GDM1 (cell line): ENCODE measurements around the gene ASL.
"Not testable (repeated sequence)": the region's sequence is repeated elsewhere in the genome, so short reads cannot be mapped to it uniquely, and the experiment has no call there.

Experiments
- DNase-seq: peaks from one replicate; lab custom pipeline; 2025; lab: John Stamatoyannopoulos, UW

The ASL gene

DNA sequence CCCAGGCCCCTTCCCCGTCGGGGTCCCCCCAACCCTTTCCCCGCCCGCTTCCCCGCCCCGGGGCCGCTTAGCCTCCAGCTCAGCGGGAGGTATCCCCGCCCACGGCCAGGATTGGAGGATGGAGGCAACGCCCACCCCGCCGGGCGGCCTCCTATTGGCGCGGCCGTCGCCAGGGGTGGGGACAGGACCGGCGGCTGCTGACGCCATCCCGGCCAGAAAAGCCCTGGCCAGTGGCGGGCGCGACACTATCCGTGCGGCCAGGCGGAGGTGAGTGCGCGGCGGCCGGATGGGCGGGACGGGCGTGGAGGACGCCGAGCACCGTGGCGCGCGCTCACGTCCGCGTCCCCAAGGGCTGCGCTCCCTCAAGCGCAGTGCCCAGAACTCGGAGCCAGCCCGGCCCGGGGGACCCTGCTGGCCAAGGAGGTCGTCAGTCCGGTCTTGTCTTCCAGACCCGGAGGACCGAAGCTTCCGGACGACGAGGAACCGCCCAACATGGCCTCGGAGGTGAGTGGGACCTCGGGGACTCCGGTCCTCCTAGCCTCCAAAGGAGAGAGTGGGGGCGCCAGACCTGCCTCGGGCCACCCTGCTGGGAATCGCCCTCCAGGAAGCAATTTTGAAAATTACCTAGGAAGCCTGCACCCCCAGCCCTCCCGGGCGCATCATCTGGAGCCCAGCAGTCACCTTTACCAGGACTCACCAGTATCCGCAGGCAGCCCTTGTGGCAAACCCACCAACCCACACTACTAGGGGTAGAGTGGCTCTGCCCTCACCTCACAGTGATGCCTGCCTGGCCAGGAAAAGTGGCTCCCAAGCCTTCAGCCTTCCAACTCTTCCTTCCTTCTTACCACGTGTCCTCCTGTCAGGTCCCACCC lies at the start of gene ASL:
ASL (plus strand) TSS at position 230 of the 872 bp plus-strand sequence; CDS start at position 493, 263 bp downstream.
- peak; percentile 81 for DNase-seq

DNA sequence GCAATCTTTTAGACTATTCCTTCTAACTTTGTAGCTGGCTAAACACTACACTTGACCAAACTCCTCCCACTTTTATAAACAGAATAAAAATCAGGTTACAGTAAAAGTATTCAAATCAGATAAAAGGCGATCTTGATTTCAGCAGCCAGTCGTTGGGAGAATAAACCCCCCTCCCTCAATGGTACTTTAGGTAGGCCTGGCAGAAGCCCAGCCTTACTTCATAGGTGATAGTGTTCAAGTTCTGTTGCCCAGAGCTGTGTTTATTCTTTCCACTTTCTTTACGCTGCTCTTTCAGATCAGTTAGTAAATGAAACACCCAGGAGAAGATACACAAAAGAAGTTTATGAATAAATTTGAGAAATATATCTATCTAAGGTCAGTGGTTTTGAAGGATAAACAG lies 47.3 kb upstream of the ASL start:
- DNase-seq = not testable (repeated sequence)

DNA sequence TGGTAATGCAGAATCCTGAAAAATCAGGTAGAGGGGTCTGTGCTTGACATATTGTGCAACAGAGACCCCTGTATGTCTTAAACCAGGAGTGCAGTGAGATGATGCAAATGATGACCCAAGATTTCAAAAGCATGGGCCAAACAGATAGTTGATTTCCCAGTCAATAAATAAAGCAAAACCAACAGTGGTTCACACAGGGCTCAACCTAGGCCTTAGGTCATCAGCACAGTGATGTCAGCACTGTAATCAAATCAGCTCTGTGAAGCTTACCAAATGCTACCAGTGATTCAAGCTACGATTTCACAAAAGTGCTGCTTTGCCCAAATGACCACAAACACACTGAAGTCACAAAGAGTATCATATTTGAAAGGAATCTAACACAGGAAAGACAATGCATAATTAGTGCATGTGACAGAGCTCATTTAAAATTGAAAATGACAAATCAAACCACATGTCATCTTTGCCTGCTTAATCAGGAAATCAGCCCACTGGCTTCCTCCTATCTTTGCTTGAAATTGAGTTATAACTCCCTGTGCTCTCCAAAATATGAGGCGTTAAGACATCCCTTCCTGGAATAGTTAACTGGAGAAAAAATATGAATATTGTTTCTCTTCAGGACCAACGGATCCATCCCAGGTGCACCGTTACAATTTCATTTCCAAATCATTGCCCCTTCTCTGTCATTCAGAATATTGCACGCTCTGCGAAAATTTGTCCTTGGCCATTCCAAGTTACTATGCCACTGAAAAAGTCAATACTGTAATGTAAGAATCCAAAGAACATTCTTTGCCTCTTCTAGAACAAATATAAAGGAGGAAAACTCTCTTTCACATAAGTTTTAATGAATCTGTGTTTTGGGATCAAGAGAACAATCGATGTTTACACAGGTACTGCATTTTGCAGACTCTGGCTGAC lies 41.9 kb upstream of the ASL start:
- no peak for DNase-seq

DNA sequence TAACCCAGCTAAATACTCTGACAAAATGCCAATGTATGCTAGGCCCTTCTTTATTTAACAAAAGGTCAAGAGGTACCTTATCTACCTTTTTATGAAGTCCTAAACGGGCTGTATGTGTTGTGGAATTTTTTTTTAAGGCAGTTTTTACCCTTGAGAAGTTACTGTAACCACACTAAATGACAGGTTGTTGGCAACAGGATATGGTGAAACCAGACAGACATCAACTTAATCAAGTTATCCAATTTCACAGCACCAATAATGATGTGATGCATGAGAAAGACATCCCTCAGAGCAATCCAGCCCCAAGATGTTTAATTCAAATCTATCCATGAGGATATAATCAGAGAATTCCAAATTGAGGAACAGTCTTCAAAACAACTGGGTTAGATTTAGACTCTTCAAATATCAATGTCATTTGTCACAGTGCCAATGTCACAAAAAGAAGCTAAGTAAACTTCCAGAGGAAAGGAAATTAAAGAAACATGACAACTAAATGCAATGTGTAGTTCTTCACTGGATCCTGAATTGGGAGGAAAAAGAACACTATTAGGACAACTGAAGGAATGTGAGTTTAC lies 41.1 kb upstream of the ASL start:
- DNase-seq = not testable (repeated sequence)

DNA sequence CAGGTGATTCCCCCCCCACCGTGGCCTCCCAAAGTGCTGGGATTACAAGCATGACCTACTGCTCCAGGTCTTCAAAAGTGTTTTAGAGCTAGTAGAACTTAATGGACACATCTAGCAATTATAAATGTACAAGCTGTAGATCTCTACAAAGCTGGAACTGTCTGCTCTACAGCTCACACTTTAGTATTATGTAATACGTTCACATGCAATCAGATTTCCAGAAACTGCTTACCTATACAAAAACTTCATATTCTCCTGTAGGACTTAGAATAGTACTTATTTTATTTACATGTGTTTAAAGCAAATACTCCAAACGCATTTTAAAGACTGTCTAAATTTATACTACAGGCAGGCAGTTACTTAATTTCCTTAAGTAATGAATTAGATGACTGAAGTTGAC lies 39.2 kb upstream of the ASL start:
- DNase-seq = no peak

DNA sequence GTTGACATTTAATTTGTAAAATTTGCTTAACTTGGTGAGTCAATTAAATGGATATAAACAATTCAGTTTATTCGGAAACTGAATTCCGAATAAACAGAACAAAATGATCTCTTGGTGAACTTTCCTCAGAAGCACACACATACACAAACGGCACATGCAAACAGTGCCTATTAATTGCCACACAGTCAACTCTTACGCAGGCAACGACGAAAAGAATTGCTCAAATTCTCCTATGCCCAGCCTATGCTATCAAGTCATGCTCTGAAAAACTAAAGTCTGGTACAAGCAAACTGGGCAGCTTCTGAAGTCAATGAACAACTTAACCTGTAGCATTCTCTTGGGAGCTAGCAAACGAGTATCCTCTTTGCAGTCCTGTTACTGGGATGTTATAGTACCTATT lies 38.8 kb upstream of the ASL start:
- DNase-seq = no peak

DNA sequence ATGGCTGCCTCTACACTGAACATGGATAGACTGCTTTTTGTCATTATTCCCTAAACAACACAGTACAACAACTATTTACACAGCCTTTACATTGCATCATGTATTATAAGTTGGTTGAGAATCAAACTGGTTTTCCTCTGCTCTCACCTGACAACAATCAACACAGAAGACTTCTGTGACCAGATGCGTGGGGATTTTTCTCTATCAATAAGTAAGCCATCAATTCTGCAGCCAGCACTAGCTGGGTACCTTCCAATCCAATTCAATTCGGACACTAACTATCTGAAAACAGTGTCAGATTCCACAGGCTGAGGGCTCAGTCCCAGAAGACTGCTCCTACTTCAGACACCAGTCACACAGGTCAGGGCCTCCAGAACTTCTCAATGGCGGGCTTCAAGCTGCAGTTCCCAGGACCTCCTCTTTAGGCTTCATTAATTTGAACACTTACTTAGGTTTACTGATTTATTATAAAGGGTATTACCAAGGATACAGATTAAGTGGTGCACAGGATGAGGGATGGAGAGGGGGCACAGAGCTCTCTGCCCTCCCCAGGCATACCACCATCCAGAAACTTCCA lies 36.4 kb upstream of the ASL start:
- no peak for DNase-seq

DNA sequence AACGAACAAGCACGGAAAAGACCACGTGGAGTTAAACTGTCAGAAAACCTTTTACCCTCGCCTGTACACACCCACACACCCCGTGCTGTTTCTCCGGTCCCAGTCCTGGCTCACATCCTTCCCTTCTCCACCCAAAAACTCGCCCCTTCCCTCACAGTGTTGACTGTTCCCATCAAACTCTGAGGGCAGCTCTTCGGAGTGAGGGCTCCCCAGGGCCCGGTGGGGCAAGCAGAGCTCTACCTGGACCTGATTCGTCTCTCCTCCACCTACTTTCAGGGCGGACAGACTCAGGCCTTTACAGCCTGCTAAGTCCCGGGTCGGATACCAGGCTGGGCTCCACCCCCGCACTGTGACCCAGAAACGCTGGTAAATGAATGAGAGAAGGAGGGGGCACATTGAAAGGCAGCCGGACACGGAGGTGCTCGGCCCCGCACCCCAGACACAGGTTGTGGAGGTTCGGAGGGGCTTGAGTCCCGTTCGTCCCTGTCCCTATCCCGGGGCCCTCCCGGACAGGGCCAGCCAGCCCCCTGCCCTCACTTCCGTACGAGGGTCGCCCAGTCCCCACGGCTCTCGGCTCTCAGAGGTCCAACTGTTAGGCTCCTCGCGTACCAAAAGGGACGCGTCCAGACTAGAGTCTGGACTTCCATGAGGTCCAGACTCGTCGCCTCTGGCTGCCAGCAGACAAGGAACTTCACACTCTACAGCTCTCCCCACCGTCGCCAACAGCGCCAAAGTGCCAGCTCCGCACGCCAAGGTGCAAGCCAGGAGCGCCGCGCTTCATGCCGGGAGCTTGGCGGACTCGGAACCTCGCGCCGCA lies 31.7 kb upstream of the ASL start:
- DNase-seq = no peak

DNA sequence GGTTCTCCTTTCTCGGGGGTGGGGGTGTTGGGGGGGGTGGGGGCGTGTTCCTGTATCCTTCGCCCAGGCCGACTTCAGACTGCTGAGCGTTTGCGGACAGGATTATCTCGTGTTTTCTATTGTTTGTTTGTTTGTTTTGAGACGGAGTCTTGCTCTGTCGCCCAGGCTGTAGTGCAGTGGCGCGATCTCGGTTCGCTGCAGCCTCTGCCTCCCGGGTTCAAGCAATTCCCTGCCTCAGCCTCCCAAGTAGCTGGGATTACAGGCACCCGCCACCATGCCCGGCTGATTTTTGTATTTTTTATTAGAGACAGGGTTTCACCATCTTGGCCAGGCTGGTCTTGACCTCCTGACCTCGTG lies 31.1 kb upstream of the ASL start:
- not testable (repeated sequence) for DNase-seq

DNA sequence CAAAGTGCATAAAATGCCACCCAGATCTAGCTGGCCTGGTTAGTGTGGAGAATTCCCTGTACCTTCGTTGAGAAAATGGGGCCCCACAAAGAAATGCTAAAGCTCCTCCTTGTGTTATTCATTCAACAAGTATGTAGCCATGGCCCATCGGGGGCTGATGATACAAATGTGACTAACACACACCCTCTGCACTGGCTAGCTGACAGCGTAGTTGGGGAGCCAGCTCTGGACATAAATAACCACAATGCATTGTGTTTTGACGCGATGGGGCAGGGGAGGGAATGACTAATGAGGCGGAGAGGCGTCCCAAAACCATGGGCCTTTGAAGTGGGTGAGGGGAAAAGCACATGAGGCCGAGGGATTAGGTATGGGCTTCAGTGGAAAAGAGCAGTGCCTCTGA lies 28.2 kb upstream of the ASL start:
- no peak for DNase-seq

DNA sequence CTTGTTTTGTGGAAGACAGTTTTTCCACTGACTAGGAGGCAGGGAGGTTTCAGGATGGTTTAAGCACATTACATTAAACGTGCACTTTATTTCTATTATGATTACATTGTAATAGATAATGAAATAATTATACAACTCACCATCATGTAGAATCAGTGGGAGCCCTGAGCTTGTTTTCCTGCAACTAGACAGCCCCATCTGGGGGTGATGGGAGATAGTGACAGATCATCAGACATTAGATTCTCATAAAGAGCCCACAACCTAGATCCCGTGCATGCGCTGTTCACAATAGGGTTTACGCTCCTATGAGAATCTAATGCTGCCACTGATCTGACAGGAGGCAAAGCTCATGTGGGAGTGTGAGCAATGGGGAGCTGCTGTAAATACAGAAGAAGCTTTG lies 25.7 kb upstream of the ASL start:
- DNase-seq = not testable (repeated sequence)

DNA sequence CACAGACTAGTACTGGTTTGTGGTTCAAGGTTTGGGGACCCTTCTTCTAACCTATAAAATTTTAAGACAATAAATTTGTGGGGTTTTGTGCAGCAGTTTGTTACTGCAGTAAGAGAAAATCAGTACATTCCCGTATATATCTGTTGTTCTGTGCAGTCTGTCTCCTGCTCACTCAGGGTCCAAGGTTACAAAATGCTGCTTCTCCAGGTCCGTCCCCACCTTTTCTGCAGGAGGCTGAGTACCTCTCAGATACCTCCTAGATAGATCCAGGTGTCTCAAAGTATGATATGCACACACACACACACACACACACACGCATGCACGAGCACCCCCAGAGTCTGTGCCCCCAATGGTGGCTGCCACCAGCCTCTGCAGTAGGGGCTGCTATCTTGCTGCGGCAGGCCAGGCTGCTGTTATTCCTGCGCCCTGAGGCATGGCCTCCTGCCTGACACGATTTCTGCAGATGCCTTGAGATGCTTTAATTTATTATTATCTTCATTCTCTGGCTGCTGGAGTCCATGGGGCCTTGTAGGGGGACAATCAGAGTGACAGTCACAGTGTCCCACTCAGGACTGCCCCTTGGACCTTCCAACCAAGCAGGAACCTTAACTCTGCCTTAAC lies 25.2 kb upstream of the ASL start:
- DNase-seq = no peak

DNA sequence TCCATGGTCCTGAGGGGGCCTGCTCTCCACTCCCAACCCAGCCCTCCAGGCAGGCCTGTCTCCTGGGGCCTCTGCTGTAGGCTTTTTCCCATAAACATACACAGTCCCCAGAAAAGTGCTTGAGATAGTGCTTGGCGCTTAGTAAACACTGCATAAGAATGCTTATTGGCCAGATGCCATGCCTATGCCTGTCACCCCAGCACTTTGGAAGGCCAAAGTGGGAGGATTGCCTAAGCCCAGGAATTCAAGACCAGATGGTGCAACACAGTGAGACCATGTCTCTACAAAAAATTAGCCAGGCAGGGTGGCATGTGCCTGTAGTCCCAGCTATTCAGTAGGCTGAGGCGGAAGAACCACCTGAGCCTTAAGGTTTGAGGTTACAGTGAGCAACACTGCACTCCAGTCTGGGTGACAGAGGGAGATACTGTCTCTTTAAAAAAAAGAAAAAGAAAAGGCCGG lies 24.6 kb upstream of the ASL start:
- no peak for DNase-seq

DNA sequence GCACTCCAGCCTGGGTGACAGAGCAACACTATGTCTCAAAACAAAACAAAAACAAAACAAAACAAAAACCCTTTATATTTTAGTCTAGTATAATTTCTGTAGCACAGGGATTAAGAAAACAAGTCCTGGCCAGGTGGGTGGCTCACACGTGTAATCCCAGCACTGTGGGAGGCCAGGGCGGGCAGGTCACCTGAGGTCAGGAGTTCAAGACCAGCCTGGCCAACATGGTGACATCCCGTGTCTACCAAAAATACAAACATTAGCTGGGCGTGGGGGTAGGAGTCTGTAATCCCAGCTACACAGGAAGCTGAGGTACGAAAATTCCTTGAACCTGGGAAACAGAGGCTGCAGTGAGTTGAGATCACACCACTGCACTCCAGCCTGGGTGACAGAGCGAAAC lies 23.2 kb upstream of the ASL start:
- DNase-seq = no peak

DNA sequence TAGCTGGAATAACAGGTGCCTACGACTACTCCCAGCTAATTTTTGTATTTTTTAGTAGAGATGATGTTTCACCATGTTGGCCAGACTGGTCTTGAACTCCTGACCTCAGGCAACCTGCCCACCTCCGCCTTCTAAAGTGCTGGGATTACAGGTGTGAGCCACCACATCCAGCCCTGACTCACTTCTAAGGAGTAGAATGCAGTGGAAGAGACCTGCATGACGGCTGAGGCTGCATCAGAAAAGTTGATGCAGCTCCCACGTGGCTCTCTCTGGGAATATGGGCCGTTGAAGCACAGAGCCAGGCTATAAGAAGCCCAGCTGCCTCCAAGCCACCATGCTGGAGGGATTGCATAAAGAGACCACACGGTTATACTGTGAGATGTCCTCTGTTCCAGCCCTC lies 21.6 kb upstream of the ASL start:
- DNase-seq = no peak

DNA sequence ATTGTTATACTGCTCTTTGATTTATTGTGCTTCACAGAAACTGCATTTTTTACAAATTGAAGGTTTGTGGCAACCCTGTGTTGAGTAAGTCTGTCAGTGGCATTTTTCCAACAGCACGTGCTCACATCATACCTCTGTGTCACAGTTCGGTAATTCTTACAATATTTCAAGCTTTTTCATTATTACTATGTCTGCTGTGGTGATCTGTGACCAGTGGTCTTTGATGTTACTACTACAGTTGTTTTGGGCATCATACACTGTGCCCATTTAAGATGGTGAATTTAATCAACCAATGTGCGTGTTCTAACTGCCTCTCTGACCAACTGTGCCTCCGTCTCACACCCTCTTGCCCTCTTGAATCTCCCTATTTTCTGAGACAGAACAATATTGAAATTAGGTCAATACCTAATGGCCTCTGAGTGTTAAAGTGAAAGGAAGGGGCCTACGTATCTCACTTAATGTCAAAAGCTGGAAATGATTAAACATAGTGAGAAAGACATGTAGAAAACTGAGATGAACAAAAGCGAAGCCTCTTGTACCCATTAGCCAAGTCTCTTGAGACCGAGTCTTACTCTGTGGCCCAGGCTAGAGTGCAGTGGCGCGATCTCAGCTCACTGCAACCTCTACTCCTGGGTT lies 20.2 kb upstream of the ASL start:
- no peak for DNase-seq

DNA sequence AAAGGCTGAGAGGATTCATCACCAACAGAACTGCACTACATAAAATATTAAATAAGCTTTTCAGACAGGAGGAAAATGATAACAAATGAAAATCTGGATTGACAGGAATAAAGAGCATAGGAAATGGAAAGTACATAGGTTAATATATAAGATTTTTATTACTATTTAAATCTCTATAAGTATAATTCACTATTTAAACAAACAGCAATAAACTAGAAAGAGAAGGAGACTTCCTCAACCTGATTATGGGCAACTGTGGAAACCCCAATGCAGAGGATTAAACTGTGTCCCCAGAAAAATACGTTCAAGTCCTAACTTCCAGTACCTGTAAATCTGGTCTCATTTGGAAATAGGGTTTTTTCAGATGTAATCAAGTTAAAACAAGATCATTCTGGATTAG lies 14.8 kb upstream of the ASL start:
- no peak for DNase-seq

DNA sequence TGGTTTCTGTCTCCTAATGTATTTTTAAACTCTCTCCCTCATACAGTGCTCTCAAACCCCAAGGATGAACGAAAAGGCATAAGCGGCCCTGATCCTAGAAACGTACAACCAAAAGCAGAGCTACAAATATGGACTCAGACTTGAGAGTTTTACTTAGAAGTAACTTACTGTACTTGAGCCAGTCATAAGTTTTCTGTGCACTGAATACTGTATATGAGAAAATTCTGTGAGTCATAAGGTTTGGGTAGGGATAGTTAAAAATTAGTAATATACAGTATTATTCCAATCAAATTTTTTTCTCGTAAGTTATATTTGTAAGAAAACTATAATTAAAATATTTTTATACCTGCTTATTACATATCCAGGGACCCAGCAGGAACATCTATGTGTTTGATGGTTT lies 5.9 kb upstream of the ASL start:
- no peak for DNase-seq

DNA sequence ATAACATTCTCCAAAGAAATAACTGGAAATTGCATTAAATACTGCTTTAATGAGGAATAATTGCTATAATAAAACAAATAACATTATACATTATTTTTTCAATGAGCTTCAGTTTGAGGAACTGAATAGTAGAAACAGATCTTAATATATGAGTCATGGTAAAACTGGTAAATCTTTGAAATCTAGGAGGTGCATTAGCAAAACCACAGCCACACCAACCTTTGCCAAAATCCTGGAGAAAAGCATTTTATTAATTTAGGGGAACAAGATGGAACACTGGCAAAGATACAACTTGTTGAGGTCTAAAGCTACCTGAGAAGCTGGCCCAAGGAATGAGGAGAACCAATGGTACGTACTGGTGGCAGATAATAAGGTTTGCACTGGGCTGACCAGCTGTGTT lies 5.4 kb upstream of the ASL start:
- no peak for DNase-seq

DNA sequence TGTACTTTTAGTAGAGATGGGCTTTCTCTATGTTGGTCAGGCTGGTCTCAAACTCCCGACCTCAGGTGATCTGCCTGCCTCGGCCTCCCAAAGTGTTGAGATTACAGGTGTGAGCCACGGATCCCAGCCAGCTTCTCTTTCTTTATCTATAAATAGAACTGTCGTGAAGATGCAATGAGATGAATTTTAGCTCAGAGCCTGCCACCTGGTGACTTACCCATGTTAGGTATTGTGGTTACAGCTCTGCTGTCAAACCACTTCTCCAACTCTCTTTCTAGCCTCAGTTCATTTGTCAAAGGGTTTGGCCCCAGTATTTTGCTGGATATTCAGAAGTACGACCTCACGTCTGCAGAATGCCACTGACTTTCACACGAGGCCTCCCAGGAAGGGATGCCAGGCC lies 3.4 kb upstream of the ASL start:
- DNase-seq = not testable (repeated sequence)
